GM19463 (cell line): Measurements from ENCODE around the gene MTTP.

Source experiments
- ATAC-seq: cut with Tn5 transposase; IDR thresholded peaks from one replicate; pipeline ENCODE4 v1.9.1; 2021; ENCODE audit warnings: mild to moderate bottlenecking, moderate library complexity; ENCODE audit not compliant: unreplicated experiment

MTTP gene

GRCh38 chr4:99591757-99592156 is 17.1 kb downstream of the MTTP start:
- no peak for ATAC-seq

GRCh38 chr4:99593781-99594641 is 19.4 kb downstream of the MTTP start:
- peak; percentile 90 for ATAC-seq

- no peak for ATAC-seq
Measured at GRCh38 chr4:99594818-99595217, 20.2 kb downstream of the MTTP start.

- ATAC-seq: no peak
Measured at GRCh38 chr4:99606716-99607115, 32.1 kb downstream of the MTTP start.

GRCh38 chr4:99608417-99608816 is 33.8 kb downstream of the MTTP start:
- ATAC-seq: no peak

GRCh38 chr4:99610605-99611175 is 36.1 kb downstream of the MTTP start:
- ATAC-seq: no peak

- no peak for ATAC-seq
Measured at GRCh38 chr4:99612281-99612680, 37.7 kb downstream of the MTTP start.

GRCh38 chr4:99612704-99613103 is 38.1 kb downstream of the MTTP start:
- no peak for ATAC-seq

GRCh38 chr4:99614491-99614890 is 39.9 kb downstream of the MTTP start:
- no peak for ATAC-seq

- no peak for ATAC-seq
Measured at GRCh38 chr4:99615170-99615820, 40.7 kb downstream of the MTTP start.

GRCh38 chr4:99617374-99617773 is 42.8 kb downstream of the MTTP start:
- no peak for ATAC-seq

GRCh38 chr4:99622341-99622740 is 47.7 kb downstream of the MTTP start:
- no peak for ATAC-seq

GRCh38 chr4:99624141-99624719 is 49.6 kb downstream of the MTTP start:
- ATAC-seq: peak; percentile 49

GRCh38 chr4:99625369-99625768 is 50.7 kb downstream of the MTTP start:
- peak; percentile 70 for ATAC-seq

GRCh38 chr4:99628040-99628439 is 53.4 kb downstream of the MTTP start:
- no peak for ATAC-seq

- no peak for ATAC-seq
Measured at GRCh38 chr4:99629962-99630554, 55.4 kb downstream of the MTTP start.

- ATAC-seq: no peak
Measured at GRCh38 chr4:99630857-99631360, 56.3 kb downstream of the MTTP start.

GRCh38 chr4:99633772-99634171 is 59.1 kb downstream of the MTTP start:
- no peak for ATAC-seq

- no peak for ATAC-seq
Measured at GRCh38 chr4:99634742-99635360, 60.2 kb downstream of the MTTP start.

GRCh38 chr4:99635601-99636000 is 61.0 kb downstream of the MTTP start:
- ATAC-seq: no peak

- ATAC-seq: no peak
Measured at GRCh38 chr4:99636422-99636821, 61.8 kb downstream of the MTTP start.
